Measurements from ENCODE around the gene LRRC37A3.
"Not testable (repeated sequence)": the region's sequence is repeated elsewhere in the genome, so short reads cannot be mapped to it uniquely, and the experiment has no call there.

LRRC37A3 gene

DNA sequence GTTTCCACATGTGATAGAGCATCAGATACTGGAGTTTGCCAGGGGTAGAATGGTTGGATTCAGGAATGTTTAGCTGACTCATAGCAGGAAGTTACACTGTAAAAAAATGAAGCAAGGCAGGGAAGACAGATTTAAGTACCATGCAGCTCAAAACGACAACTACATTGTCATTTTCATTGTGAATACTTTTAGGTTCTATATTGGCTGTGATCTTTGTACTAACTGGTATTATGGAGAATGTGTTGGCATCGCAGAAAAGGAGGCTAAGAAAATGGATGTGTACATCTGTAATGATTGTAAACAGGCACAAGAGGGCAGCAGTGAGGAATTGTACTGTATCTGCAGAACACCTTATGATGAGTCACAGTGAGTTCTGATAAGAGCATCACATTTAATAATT, 8.2 kb upstream of the LRRC37A3 start:
- not testable (repeated sequence) for H3F3A ChIP-seq (ENCODE audit: insufficient read depth, low read length); H4K20me1 ChIP-seq (ENCODE audit: insufficient read depth, low read length); H3K27me3 ChIP-seq (replicated peaks; ENCODE audit: insufficient read depth, low read length); H3K9me2 ChIP-seq (replicated peaks; ENCODE audit: insufficient read depth, low read length); H3K27ac ChIP-seq (ENCODE audit: low read length); H3K4me3 ChIP-seq (ENCODE audit: low read length); H3K36me3 ChIP-seq (replicated peaks; ENCODE audit: insufficient read depth, low read length); H2AFZ ChIP-seq (ENCODE audit: low read length); H3K4me1 ChIP-seq (ENCODE audit: low read length); H3K79me2 ChIP-seq (ENCODE audit: low read length); H3K4me2 ChIP-seq (ENCODE audit: low read depth, low read length); H3K9ac ChIP-seq (ENCODE audit: low read length); H3K9me3 ChIP-seq (replicated peaks; ENCODE audit: insufficient read depth, low read length)
- TF ChIP-seq, protein P1, sequence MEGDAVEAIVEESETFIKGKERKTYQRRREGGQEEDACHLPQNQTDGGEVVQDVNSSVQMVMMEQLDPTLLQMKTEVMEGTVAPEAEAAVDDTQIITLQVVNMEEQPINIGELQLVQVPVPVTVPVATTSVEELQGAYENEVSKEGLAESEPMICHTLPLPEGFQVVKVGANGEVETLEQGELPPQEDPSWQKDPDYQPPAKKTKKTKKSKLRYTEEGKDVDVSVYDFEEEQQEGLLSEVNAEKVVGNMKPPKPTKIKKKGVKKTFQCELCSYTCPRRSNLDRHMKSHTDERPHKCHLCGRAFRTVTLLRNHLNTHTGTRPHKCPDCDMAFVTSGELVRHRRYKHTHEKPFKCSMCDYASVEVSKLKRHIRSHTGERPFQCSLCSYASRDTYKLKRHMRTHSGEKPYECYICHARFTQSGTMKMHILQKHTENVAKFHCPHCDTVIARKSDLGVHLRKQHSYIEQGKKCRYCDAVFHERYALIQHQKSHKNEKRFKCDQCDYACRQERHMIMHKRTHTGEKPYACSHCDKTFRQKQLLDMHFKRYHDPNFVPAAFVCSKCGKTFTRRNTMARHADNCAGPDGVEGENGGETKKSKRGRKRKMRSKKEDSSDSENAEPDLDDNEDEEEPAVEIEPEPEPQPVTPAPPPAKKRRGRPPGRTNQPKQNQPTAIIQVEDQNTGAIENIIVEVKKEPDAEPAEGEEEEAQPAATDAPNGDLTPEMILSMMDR (IDR thresholded peaks at IDR 0.05; ENCODE audit: low read length): peak; percentile 32
- DNase-seq: peak; percentile 71

DNA sequence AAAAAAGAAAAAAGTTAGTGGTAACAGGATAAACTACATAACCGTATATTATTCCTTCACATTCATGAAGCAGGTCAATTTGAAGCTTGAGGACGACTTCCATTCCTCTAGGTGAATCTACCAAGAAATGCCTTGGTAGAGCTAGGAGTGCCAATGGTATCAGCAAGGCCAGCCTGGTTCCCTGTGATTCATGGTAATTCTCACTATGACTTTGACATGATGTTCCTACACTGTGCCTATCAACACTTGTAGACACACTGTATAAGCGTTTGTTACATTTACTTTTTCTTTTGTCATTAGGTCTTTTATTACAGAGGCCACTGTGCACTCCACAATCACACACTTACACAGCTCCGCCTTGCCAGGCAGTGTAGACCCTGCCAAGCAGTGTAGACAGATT, 7.2 kb upstream of the LRRC37A3 start:
- not testable (repeated sequence) for H3K4me2 ChIP-seq (ENCODE audit: low read depth, low read length); H3K4me1 ChIP-seq (ENCODE audit: low read length); H3K4me3 ChIP-seq (ENCODE audit: low read length); H2AFZ ChIP-seq (ENCODE audit: low read length); H3K9me3 ChIP-seq (replicated peaks; ENCODE audit: insufficient read depth, low read length); H3K9ac ChIP-seq (ENCODE audit: low read length); H3K79me2 ChIP-seq (ENCODE audit: low read length); DNase-seq; H4K20me1 ChIP-seq (ENCODE audit: insufficient read depth, low read length); H3K9me2 ChIP-seq (replicated peaks; ENCODE audit: insufficient read depth, low read length); H3K27me3 ChIP-seq (replicated peaks; ENCODE audit: insufficient read depth, low read length); H3F3A ChIP-seq (ENCODE audit: insufficient read depth, low read length); H3K36me3 ChIP-seq (replicated peaks; ENCODE audit: insufficient read depth, low read length); H3K27ac ChIP-seq (ENCODE audit: low read length)

DNA sequence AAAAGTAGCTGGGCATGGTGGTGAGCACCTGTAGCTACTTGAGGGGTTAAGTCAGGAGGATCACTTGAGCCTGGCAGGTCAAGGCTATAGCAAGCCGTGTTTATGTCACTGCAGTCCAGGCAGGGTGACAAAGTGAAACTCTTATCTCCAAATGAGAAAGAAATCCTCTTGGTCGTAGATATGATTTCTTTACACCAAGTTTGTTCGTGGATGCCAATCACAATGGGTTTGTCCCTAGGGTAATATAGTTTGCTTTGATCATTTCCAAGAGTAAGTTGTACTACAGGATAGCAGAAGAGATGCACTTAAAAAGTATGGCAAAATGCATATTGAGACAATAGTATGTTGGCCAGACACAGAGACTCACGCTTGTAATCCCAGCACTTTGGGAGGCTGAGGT, 6.0 kb upstream of the LRRC37A3 start:
- not testable (repeated sequence) for H3K4me2 ChIP-seq (ENCODE audit: low read depth, low read length); H3K27me3 ChIP-seq (replicated peaks; ENCODE audit: insufficient read depth, low read length); H3K79me2 ChIP-seq (ENCODE audit: low read length); H3K36me3 ChIP-seq (replicated peaks; ENCODE audit: insufficient read depth, low read length); H2AFZ ChIP-seq (ENCODE audit: low read length); DNase-seq; H3K9ac ChIP-seq (ENCODE audit: low read length); H4K20me1 ChIP-seq (ENCODE audit: insufficient read depth, low read length); H3K4me3 ChIP-seq (ENCODE audit: low read length); H3K9me3 ChIP-seq (replicated peaks; ENCODE audit: insufficient read depth, low read length); H3K27ac ChIP-seq (ENCODE audit: low read length); H3K4me1 ChIP-seq (ENCODE audit: low read length); H3F3A ChIP-seq (ENCODE audit: insufficient read depth, low read length); H3K9me2 ChIP-seq (replicated peaks; ENCODE audit: insufficient read depth, low read length)

DNA sequence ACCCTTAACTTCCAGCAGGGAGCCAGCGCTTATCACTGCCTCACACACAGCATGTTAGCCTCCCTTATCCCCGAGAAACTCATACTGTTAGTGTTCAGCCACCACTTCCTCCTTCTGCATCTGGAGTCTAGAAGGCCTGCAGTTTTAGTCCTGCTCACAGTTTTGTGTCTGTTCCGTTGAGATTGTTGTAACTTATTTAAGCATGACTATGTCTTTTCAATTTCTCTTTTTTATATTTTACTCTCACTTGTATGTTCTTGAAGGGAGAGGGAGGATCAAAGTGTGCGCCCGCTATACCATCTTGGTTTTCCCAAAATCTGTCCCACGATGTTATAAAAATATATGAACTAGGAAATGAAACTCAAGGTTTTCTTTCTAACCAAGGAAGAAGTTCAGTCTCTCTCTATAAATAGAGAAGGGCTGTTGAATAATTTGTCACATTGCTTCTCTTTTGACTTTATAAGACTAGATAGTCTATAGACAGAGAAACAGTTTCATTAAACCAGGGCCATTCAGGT, 3.8 kb upstream of the LRRC37A3 start:
- DNase-seq; H3K9me2 ChIP-seq (replicated peaks; ENCODE audit: insufficient read depth, low read length); H3K4me3 ChIP-seq (ENCODE audit: low read length): not testable (repeated sequence)

DNA sequence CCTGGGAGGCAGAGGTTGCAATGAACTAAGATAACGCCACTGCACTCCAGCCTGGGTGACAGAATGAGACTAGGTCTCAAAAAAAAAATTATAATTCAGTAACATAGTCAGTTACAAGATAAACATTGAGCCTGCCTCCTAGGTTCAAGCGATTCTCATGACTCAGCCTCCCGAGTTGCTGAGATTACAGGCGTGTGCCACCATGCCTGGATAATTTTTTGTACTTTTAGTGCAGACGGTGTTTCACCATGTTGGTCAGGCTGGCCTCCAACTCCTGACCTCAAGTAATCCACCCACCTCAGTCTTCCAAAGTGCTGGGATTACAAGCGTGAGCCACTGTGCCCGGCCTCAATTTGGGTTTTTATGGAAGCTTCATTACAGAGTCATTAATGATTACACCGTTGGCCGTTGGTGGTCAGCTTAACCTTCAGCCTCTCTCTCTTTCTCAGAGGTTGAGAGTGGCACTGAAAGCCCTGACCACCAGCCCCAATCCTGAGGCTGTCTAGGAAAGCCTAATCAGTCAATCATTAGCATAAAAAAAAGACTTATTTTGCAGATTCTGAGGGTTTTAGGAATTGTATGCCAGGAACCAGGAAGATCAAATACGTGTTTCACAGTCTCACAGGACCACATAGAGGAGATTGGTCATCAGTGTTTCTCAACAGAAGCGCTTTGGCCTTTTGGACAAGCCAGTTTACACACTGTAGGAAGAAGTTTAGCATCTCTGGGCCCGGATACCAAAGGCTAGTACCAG, 1.3 kb upstream of the LRRC37A3 start:
- Histone ChIP-seq H3K36me3 (replicated peaks; ENCODE audit: insufficient read depth, low read length) (no peaks in the 10 kb centered on the region), H3K9me2 (replicated peaks; ENCODE audit: insufficient read depth, low read length) (no peaks in the 10 kb centered on the region), H3K27ac (ENCODE audit: low read length) (no peak overlapping the region), H3F3A (ENCODE audit: insufficient read depth, low read length) (0 out of 2 replicates have a peak, but pooled peaks cover 5% of the 10 kb centered on the region), H3K4me2 (ENCODE audit: low read depth, low read length) (peak overlapping the region; percentile 55; the same call in 1 of the 2 replicates), H3K9ac (ENCODE audit: low read length) (no peak overlapping the region), H4K20me1 (ENCODE audit: insufficient read depth, low read length) (no peaks in the 10 kb centered on the region), H3K9me3 (replicated peaks; ENCODE audit: insufficient read depth, low read length) (no peaks in the 10 kb centered on the region), H2AFZ (ENCODE audit: low read length) (no peak overlapping the region), H3K4me1 (ENCODE audit: low read length) (no peaks in the 10 kb centered on the region), H3K27me3 (replicated peaks; ENCODE audit: insufficient read depth, low read length) (no peaks in the 10 kb centered on the region), H3K4me3 (ENCODE audit: low read length) (no peak overlapping the region), H3K79me2 (ENCODE audit: low read length) (no peaks in the 10 kb centered on the region)
- no peak for DNase-seq
- TF ChIP-seq, protein P1 (IDR thresholded peaks at IDR 0.05; ENCODE audit: low read length): no peak
- TF ChIP-seq EZH2 (optimal IDR thresholded peaks at IDR 0.05; ENCODE audit: low read depth, low read length) (no peak), EZH2phosphoT487 (IDR thresholded peaks at IDR 0.05; ENCODE audit: low read length) (no peak)

More for the DNA sequence above, 3.8 kb upstream of the LRRC37A3 start:
- H3K4me2 ChIP-seq (ENCODE audit: low read depth, low read length): peak overlapping the region; percentile 45; the same call in 1 of the 2 replicates
- not testable (repeated sequence) for H3K27me3 ChIP-seq (replicated peaks; ENCODE audit: insufficient read depth, low read length); H3K9ac ChIP-seq (ENCODE audit: low read length); H3F3A ChIP-seq (ENCODE audit: insufficient read depth, low read length); H3K4me1 ChIP-seq (ENCODE audit: low read length); H3K36me3 ChIP-seq (replicated peaks; ENCODE audit: insufficient read depth, low read length); H2AFZ ChIP-seq (ENCODE audit: low read length); H4K20me1 ChIP-seq (ENCODE audit: insufficient read depth, low read length); H3K9me3 ChIP-seq (replicated peaks; ENCODE audit: insufficient read depth, low read length); H3K79me2 ChIP-seq (ENCODE audit: low read length)
- H3K27ac ChIP-seq (ENCODE audit: low read length): peak overlapping the region; percentile 10; the same call in 1 of the 2 replicates

Measured in MM.1S (cell line).